ENCODE measurements around the gene CCNK.

DNA sequence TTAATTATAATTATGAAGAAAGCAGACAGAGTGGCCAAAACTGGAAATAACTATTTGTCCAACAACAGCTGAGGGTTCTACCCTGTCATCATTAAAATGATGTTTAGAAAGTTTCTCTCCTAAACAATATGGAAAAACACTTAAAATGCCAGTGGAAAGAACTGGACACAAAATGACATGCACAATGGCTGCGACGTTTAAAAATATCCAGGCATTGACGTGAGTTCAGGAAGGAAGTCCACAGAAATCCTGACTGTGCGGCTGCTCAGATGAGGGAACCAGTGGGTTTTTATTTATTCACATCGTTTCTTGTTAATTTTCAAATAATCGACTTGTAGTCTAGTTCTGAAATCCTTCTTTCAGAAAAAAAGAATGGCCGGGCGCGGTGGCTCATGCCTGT, 58.3 kb downstream of the CCNK start:
- TF ChIP-seq, protein P1, sequence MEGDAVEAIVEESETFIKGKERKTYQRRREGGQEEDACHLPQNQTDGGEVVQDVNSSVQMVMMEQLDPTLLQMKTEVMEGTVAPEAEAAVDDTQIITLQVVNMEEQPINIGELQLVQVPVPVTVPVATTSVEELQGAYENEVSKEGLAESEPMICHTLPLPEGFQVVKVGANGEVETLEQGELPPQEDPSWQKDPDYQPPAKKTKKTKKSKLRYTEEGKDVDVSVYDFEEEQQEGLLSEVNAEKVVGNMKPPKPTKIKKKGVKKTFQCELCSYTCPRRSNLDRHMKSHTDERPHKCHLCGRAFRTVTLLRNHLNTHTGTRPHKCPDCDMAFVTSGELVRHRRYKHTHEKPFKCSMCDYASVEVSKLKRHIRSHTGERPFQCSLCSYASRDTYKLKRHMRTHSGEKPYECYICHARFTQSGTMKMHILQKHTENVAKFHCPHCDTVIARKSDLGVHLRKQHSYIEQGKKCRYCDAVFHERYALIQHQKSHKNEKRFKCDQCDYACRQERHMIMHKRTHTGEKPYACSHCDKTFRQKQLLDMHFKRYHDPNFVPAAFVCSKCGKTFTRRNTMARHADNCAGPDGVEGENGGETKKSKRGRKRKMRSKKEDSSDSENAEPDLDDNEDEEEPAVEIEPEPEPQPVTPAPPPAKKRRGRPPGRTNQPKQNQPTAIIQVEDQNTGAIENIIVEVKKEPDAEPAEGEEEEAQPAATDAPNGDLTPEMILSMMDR (IDR thresholded peaks at IDR 0.05; ENCODE audit: low read length) = no peak
- no peak for TF ChIP-seq EZH2 (IDR thresholded peaks at IDR 0.05; ENCODE audit: borderline replicate concordance, low read length)
